Measurements from ENCODE around the gene ZNF598.
A peak's percentile ranks its signal among the peaks of the same experiment; 100 is the strongest.

The ZNF598 gene

GRCh38 chr16:1999866-2000514 is 9.6 kb downstream of the ZNF598 start:
- Histone ChIP-seq H3K4me3 (no peak overlapping the region), H3K27ac (no peak overlapping the region)
- TF ChIP-seq CTCF (IDR thresholded peaks at IDR 0.05), result no peak
- no peak for DNase-seq (ENCODE audit: low spot score)

- TF ChIP-seq CTCF (IDR thresholded peaks at IDR 0.05), result no peak
- H3K27ac ChIP-seq, result no peak overlapping the region
- DNase-seq (ENCODE audit: low spot score), result no peak
- H3K4me3 ChIP-seq, result no peak overlapping the region
Measured at GRCh38 chr16:1998852-1999801, 10.5 kb downstream of the ZNF598 start.

GRCh38 chr16:1998360-1998835 is 11.2 kb downstream of the ZNF598 start:
- DNase-seq (ENCODE audit: low spot score), result no peak
- TF ChIP-seq CTCF (IDR thresholded peaks at IDR 0.05), result no peak
- H3K27ac ChIP-seq, result peak overlapping the region in 1 of 2 donors; percentile 16

GRCh38 chr16:1997494-1998359 is 11.9 kb downstream of the ZNF598 start:
- Histone ChIP-seq H3K27ac (peak overlapping the region in 1 of 2 donors; percentile 16), H3K4me3 (no peak overlapping the region)
- TF ChIP-seq CTCF (IDR thresholded peaks at IDR 0.05), result no peak
- DNase-seq (ENCODE audit: low spot score), result no peak

More at GRCh38 chr16:1998360-1998835, 11.2 kb downstream of the ZNF598 start:
- H3K4me3 ChIP-seq, result no peak overlapping the region

- no peak overlapping the region for H3K4me3 ChIP-seq
- no peak for DNase-seq (ENCODE audit: low spot score)
- TF ChIP-seq CTCF (IDR thresholded peaks at IDR 0.05), result no peak
- no peak overlapping the region for H3K27ac ChIP-seq
Measured at GRCh38 chr16:1993731-1994131, 15.9 kb downstream of the ZNF598 start.

GRCh38 chr16:1992704-1993317 is 16.8 kb downstream of the ZNF598 start:
- peak overlapping the region; percentile 64 for H3K4me3 ChIP-seq
- TF ChIP-seq CTCF (IDR thresholded peaks at IDR 0.05), result no peak
- DNase-seq (ENCODE audit: low spot score), result no peak
- H3K27ac ChIP-seq, result no peak overlapping the region
